ENCODE results near the gene NUP54. TPM values are rescaled to one million over a fixed set of nuclear protein-coding genes. Genes with fewer than 3 reads are reported as not detected.

NUP54 gene
- total RNA-seq, 2 experiments from 2014 or later = 29.2 to 50.8 TPM

- H3K4me2 ChIP-seq (ENCODE audit: low read length) = no peak overlapping the region
- H3K4me3 ChIP-seq (ENCODE audit: low read depth, low read length, poor library complexity, severe bottlenecking) = no peak overlapping the region
- no peak overlapping the region for H3K27ac ChIP-seq (ENCODE audit: low read depth, low read length, poor library complexity, severe bottlenecking)
- no peaks in the 10 kb centered on the region for H3K4me1 ChIP-seq (ENCODE audit: insufficient read depth, low read length, poor library complexity, severe bottlenecking)
- no peak for DNase-seq (ENCODE audit: low spot score)
- no peak for TF ChIP-seq EZH2phosphoT487 (IDR thresholded peaks at IDR 0.05; ENCODE audit: borderline replicate concordance, low read depth, low read length)
- TF ChIP-seq, protein P1, sequence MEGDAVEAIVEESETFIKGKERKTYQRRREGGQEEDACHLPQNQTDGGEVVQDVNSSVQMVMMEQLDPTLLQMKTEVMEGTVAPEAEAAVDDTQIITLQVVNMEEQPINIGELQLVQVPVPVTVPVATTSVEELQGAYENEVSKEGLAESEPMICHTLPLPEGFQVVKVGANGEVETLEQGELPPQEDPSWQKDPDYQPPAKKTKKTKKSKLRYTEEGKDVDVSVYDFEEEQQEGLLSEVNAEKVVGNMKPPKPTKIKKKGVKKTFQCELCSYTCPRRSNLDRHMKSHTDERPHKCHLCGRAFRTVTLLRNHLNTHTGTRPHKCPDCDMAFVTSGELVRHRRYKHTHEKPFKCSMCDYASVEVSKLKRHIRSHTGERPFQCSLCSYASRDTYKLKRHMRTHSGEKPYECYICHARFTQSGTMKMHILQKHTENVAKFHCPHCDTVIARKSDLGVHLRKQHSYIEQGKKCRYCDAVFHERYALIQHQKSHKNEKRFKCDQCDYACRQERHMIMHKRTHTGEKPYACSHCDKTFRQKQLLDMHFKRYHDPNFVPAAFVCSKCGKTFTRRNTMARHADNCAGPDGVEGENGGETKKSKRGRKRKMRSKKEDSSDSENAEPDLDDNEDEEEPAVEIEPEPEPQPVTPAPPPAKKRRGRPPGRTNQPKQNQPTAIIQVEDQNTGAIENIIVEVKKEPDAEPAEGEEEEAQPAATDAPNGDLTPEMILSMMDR (conservative IDR thresholded peaks at IDR 0.05; ENCODE audit: low read length) = no peak
- intact Hi-C loops (cut with micrococcal nuclease; ENCODE audit: unreplicated experiment) = no loop called here
- no peaks in the 10 kb centered on the region for H3K9me2 ChIP-seq (ENCODE audit: insufficient read depth, low read length)
- H3K36me3 ChIP-seq (ENCODE audit: insufficient read depth, low read length) = no peaks in the 10 kb centered on the region
- no peaks in the 10 kb centered on the region for H3K9me3 ChIP-seq (ENCODE audit: low read length)
- BruUV-seq (replicated peaks) = no TSS peak
- ChIA-PET POLR2A (interaction anchor here (0.6 to 1.3 kb wide), 4 partner anchors 13 to 514 kb away, joined by 3 to 5 read pairs (median 3); no protein-coding TSS in a partner anchor), CTCF (ENCODE audit: unreplicated experiment) (no interaction called here)
- no peaks in the 10 kb centered on the region for H3K79me2 ChIP-seq (ENCODE audit: insufficient read depth, low read depth, low read length)
- H2AFZ ChIP-seq (ENCODE audit: low read length) = no peak overlapping the region
- no peaks in the 10 kb centered on the region for H4K20me1 ChIP-seq (ENCODE audit: insufficient read depth, low read length)
These were observed 42.5 kb downstream of the NUP54 start for GRCh38 chr4:76105652-76106051.

GRCh38 chr4:76096076-76096475 is 52.1 kb downstream of the NUP54 start:
- TF ChIP-seq, protein P1 (conservative IDR thresholded peaks at IDR 0.05; ENCODE audit: low read length) = no peak
- no peak for TF ChIP-seq EZH2phosphoT487 (IDR thresholded peaks at IDR 0.05; ENCODE audit: borderline replicate concordance, low read depth, low read length)
- H3K27ac ChIP-seq (ENCODE audit: low read depth, low read length, poor library complexity, severe bottlenecking) = no peak overlapping the region
- CTCF ChIA-PET (ENCODE audit: unreplicated experiment) = no interaction called here
- POLR2A ChIA-PET = no interaction called here
- no peaks in the 10 kb centered on the region for H3K4me1 ChIP-seq (ENCODE audit: insufficient read depth, low read length, poor library complexity, severe bottlenecking)
- no peaks in the 10 kb centered on the region for H4K20me1 ChIP-seq (ENCODE audit: insufficient read depth, low read length)
- intact Hi-C loops (cut with micrococcal nuclease; ENCODE audit: unreplicated experiment) = no loop called here
- DNase-seq (ENCODE audit: low spot score) = no peak
- no peak overlapping the region for H2AFZ ChIP-seq (ENCODE audit: low read length)
- no TSS peak for BruUV-seq (replicated peaks)
- no peak overlapping the region for H3K4me3 ChIP-seq (ENCODE audit: low read depth, low read length, poor library complexity, severe bottlenecking)
- no peaks in the 10 kb centered on the region for H3K79me2 ChIP-seq (ENCODE audit: insufficient read depth, low read depth, low read length)
- no peaks in the 10 kb centered on the region for H3K36me3 ChIP-seq (ENCODE audit: insufficient read depth, low read length)
- H3K9me3 ChIP-seq (ENCODE audit: low read length) = no peaks in the 10 kb centered on the region
- no peaks in the 10 kb centered on the region for H3K9me2 ChIP-seq (ENCODE audit: insufficient read depth, low read length)
- no peak overlapping the region for H3K4me2 ChIP-seq (ENCODE audit: low read length)

GRCh38 chr4:76095568-76095967 is 52.6 kb downstream of the NUP54 start:
- intact Hi-C loops (cut with micrococcal nuclease; ENCODE audit: unreplicated experiment) = no loop called here
- Histone ChIP-seq H3K9me3 (ENCODE audit: low read length) (no peaks in the 10 kb centered on the region), H3K79me2 (ENCODE audit: insufficient read depth, low read depth, low read length) (no peaks in the 10 kb centered on the region), H3K9me2 (ENCODE audit: insufficient read depth, low read length) (no peaks in the 10 kb centered on the region), H3K4me1 (ENCODE audit: insufficient read depth, low read length, poor library complexity, severe bottlenecking) (no peaks in the 10 kb centered on the region), H2AFZ (ENCODE audit: low read length) (no peak overlapping the region), H3K36me3 (ENCODE audit: insufficient read depth, low read length) (no peaks in the 10 kb centered on the region), H3K4me2 (ENCODE audit: low read length) (no peak overlapping the region), H3K4me3 (ENCODE audit: low read depth, low read length, poor library complexity, severe bottlenecking) (no peak overlapping the region), H3K27ac (ENCODE audit: low read depth, low read length, poor library complexity, severe bottlenecking) (no peak overlapping the region), H4K20me1 (ENCODE audit: insufficient read depth, low read length) (no peaks in the 10 kb centered on the region)
- BruUV-seq (replicated peaks) = no TSS peak
- POLR2A ChIA-PET = no interaction called here
- no peak for DNase-seq (ENCODE audit: low spot score)
- CTCF ChIA-PET (ENCODE audit: unreplicated experiment) = no interaction called here
- TF ChIP-seq, protein P1 (conservative IDR thresholded peaks at IDR 0.05; ENCODE audit: low read length) = no peak
- no peak for TF ChIP-seq EZH2phosphoT487 (IDR thresholded peaks at IDR 0.05; ENCODE audit: borderline replicate concordance, low read depth, low read length)

All from OCI-LY7 (cell line).